Measurements from ENCODE around the gene OR4C46.
"Not testable (repeated sequence)": the region's sequence is repeated elsewhere in the genome, so short reads cannot be mapped to it uniquely, and the experiment has no call there.

OR4C46 gene

DNA sequence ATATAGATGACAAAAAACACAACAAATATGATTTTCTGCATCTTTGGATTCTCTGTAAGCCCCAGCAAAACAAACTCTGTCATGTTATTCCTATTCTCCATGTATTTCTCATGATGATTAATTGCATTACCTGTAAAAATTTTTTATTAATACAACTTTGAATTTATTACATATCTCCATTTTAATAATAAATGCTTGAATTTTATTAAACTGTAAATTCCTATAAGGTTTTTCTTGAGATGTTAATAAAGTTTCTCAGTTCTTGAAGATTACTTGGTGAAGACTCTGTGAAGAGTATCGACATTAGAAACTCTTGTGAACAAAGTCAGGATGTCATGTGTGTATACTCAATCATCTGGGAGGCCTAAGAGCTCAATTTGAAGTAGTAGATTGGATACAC lies at the start of gene OR4C46:
Gene OR4C46 (minus strand): TSS at position 101 of the 400 bp plus-strand sequence. CDS start 0 bp downstream, at position 101.
- DNase-seq (ENCODE audit: low read depth in 2 of 2), result no peak

DNA sequence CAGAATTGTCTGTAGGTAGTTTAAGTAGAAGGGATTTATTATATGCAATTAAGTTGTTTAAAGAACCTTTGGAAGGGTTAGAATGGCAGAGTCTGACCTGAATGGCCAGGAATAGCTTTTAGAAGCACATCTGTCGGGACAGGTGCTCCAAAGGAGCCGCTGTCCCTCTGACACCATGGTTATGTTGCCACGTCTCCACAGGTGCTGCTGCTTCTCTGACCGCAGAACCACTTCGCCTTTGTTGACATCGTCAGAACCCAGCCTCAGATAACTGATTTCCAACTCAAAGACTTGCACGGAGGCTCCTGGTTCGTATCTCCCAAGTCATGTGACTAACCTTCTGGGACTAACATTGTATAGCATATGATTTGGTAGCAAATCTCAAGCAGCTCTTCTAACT lies 41.8 kb upstream of the OR4C46 start:
- not testable (repeated sequence) for DNase-seq (ENCODE audit: low read depth in 2 of 2)

DNA sequence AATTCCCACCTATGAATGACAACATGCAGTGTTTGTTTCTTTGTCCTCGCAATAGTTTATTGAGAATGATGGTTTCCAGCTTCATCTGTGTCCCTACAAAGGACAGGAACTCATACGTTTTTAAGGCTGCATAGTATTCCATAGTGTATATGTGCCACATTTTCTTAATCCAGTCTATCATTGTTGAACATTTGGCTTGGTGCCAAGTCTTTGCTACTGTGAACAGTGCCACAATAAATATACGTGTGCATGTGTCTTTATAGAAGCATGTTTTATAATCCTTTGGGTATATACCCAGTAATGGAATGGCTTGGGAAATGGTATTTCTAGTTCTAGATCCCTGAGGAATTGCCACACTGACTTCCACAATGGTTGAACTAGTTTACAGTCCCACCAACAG lies 42.4 kb downstream of the OR4C46 start:
- not testable (repeated sequence) for DNase-seq (ENCODE audit: low read depth in 2 of 2)

DNA sequence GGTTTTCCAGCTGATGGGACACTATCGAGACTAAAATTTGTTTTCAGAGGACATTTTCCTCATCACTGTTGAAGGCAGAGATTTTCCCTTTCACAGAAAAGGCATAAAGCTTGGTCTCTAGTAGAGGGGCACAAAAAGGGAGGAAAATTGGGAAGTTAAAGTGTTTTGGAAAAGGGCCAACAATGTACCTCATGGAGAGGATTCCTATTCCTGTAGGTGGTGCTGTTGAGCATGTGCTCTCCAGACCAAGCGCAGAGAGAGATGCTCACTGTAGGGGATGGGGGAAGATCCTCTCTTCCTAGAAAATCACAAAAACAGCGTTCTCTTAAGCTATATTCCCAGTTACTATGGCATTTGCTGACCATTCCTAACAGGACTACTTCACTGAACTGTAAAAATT lies 44.9 kb downstream of the OR4C46 start:
- DNase-seq (ENCODE audit: low read depth in 2 of 2), result no peak

DNA sequence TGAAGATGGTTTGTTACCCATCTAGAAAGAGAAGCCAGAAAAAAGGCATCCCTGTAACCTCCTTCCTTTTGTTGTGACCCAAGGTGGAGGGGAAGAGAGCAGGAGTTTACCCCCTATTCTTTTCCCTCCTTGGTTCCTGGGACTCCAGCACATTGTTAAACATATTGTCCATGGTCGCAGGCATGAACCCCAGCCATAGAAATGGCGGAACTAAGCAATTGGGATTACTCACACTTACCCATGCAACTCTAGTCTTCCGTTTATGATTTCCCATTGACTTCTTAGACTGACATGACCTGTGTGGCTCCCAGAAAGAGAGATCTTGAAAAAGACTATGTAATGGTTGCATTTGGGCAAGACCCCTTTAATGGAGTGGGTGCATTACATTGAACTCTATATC lies 45.4 kb downstream of the OR4C46 start:
- DNase-seq (ENCODE audit: low read depth in 2 of 2), result no peak
